ENCODE data around the gene TRIM16.
"Not testable (repeated sequence)": the region's sequence is repeated elsewhere in the genome, so short reads cannot be mapped to it uniquely, and the experiment has no call there.

TRIM16 gene

DNA sequence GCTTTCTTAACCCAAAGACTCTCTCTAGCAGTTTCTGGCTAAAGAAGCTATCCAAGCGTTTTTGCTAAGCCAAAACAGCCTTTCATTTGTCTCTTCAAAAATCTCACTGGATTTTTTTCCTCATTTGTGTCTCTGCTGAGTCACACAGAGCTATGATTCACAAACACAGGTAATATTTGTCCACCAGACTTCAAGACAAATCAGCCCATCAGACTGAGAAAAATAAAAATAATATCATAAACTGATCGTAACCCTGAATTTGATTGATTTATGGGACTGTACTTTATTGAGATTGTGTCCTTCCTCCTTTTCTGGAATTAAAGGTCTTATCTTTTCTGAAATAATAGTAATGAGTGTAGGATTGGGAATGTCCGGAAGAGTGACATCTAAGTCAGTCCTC, 25.8 kb downstream of the TRIM16 start:
- no peak for DNase-seq (ENCODE audit: low read depth, low spot score)

DNA sequence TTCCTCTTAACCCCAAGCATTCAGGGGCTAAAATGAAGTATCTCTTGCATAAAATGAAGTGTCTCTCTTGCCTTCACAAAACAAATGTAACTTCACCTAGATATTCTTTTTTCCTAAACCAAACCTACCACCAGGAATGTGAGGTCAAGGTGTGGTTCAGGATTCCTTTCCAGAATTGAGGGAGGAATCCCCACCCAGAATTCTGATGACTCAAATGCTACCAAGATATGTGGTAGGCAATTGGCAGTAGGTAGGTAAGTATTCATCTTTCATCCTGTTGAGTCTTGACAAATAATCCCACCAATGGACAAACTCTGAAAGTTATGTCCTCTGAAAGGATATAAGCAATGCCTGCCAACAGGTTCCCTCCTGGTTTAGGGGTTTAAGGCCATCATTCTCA, 26.2 kb downstream of the TRIM16 start:
- DNase-seq (ENCODE audit: low read depth, low spot score), result no peak

DNA sequence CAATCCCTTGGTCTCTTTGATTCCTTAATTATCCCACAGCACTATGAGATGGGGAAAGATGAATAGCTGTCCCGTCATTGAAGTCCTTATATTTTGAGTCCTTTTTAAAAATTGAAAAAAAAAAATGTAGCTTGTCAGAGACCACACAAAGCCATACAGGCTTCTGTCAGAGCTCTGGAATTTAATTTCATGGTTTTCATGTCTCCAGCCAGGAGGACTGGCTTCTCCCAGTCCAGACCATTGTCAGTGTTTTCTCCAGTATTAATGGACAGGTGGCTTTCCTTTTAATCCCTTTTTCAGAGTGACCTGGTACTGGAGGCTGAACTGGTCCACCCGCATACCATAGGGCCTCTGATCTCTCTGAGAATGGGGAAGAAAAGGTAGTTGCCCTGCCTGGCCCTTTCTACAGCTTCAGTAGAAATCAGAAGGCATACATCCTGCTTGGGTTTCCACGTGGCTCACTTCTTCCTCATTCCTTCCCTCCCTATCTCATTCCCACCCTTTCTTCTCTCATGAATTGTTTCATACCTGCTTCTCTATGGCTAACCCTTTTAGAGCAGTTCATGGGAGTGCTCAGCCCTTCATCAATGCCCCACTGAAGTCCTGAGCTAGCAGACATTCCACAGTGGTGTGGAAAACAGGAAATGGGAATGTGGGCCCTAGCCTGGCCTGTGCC, 29.1 kb downstream of the TRIM16 start:
- no peak for DNase-seq (ENCODE audit: low read depth, low spot score)

DNA sequence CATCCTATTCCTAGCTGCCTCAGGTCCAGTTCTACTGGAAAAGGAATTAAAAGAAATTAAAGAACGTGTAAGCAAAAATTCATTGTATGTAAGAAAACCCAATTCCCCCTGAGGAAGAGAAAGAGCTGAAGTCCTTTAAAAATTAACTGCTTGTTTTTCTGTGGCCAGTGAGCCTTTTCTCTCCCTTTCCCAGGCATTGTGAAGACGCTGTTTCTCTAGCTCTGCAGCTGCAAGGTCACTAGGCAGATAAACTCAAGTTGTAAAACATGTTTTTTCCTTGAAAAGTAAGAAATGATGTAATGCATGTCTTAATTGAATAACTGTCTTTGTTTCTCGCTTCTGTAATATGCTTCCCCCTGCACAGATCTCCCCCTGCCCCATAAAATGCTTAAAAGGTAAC, 29.7 kb downstream of the TRIM16 start:
- not testable (repeated sequence) for DNase-seq (ENCODE audit: low read depth, low spot score)

DNA sequence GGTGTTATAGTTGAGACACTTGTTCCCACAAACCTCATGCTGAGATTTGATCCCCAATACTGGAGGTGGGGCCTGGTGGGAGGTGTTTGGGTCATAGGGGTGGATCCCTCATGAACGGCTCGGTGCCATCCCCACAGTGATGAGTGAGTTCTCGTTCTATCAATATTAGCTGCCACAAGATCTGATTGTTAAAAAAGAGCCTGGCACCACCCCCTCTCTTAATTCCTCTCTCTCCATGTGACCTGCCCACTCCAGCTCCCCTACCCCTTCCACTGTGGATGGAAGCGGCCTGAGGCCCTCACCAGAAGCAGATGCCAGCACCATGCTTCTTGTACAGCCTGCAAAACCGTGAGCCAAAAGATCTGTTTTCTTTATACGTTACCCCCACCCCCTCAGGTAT, 31.2 kb downstream of the TRIM16 start:
- no peak for DNase-seq (ENCODE audit: low read depth, low spot score)

DNA sequence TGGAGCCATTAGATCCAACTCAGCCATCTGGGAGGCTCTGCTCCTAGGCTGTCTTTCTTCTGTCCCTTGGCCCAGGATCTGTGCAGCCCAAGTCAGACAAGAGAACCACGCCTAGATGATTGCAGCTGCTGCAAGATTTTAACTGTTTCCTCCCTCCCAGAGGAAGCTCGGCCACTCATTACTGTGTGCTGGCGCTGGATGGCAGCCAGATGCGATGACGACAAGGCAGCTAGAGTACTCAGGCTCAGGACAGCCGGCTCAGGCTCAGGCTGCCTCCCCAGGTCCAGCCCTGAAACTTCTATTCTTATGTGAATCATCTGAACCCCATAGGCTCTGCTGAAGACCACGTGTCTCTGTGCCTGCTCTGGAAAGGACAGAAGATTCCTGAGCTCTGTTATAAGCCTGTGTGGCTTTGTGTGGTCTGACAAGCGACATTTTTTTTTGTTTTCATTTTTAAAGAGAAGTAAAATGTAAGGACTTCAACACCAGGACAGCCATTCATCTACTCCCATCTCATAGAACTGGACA, 32.5 kb downstream of the TRIM16 start:
- no peak for DNase-seq (ENCODE audit: low read depth, low spot score)

DNA sequence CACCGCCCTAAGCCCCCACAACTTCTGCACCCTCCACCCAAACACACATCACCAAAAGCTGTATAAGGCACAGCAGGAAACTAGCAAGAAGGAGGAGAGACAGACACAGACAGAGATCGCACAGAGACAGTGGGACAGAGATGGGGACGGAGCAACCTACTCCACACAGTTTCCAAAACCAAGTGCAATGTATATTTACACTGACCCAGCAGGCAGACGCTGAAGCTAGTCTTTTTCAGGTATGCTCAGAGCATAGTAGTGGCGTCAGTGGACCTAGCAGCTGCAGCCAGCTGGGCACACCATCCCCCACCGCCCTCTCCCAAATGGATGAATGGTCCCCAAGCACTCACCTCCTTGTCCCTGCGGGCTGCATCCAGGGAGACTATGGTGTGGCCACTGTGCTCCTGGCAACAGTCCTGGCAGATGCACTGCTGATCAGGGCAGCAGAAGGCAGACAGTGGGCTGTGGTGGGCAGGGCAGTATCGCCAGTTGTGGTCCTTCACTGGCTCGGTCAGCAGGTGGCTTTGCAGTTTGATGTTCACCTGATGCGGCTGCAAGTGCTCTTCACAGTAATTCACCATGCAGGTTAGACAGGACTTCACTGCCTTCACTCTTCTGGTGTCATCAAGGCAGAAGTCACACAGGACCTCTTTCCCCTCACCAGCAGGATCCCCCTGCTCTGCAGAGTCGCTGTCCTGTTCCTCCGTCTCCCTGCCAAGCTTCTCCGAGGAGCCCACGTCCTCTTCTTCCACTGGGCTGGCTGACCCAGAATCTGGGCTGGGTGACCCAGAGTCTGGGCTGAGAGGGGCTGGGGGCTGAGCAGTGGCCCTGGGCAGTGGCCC, 33.1 kb downstream of the TRIM16 start:
- no peak for DNase-seq (ENCODE audit: low read depth, low spot score)

DNA sequence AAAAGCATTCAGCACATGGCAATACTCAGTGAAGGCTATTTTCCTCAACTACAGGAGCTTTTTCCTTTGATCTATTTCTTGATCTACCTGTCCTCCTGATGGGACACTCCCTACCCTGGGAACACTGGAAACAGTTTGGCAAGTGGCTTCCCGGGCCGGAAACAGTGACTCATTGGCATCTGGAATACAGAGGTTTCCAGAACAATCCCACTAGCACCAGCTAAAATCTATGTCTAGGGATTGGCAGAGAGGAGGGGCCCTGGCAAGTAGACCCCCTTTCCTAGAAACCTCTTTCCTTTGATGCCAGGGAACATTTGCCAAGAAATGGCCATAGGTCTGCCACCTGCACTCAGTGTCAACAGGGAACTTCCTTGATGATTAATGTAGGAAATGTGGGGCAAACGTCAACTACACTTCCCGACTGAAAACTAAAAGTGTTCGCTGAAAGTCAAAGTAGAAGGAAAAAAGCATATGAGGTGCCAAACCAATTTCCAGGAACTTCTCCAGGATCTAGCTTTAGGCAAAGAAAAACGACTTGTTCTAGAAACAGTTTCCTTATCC, 34.2 kb downstream of the TRIM16 start:
- DNase-seq (ENCODE audit: low read depth, low spot score), result no peak

DNA sequence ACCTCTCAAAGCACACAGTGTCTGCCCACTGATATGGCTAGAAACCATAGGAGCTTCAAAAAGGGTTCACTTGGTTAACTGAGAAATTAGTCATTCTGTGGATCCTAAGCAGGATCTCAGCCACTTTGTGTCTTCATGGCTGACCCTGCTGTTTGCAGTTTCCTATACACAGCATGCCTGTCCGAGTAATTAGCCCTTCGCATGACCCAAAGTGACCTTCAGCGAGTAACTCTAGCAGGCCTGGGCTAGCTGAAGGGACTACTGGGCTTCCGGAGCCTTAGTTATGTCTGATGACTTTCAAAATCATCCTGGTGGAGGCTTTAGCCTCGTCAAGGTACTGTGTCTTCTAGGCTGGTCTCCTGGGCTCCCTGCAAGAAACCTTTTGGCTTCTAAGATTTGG, 35.7 kb downstream of the TRIM16 start:
- DNase-seq (ENCODE audit: low read depth, low spot score), result no peak

DNA sequence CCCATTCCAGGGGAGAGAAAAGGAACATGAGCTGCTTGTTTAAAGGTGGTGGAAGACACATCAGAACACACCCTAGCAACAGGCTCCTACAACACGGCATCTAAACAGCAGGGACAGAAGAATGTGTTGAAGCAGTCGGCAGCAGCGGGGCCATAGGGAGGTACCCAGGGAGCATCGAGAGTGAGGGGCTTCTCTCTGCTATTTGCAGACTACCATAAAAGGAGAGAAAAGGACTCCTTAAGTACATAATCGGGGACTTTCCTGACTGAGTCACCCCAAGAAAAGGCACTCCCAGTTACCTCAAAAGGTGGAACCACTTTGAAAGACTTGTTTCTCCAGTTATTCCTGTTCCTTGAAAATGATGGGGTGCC, 38.2 kb downstream of the TRIM16 start:
- not testable (repeated sequence) for DNase-seq (ENCODE audit: low read depth, low spot score)

DNA sequence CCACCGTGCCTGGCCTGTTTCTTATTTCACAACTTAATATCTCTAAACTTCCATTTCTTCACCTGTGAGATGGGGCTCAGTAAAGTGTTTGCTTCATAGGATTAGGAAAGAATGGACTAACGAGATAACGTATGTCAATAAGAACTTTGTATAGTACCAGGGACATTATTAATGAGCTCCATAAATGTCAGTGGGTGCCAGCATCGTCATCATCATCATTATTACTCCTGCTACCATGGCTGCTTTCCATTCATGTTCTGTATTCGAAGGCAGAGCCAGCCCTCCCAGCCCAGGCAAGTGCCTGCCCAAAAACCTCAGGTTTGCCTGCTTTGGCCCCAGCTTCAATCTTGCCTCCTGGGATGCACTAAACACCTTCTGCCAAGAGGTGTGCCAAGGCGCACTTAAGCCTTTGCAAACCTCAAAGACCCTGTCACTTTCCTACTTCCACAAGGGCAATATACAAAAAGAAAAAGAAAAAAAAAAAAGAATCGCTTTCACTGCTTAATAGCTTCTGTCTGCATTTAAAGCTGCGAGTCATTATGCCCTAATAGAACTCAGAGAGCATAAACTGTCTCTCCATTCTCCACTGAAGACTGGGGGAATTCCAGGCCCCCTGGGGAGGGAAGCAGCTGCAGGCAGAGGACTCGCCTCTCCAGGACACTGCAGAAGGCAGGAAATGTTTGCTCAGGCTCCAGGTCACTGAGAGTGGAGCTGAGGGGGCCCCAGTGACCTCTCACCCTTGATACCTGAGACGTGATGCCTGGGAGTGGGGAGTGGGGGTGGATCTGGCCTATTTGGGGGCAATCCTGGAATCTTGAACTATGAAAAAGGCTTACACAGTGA, 38.8 kb downstream of the TRIM16 start:
- not testable (repeated sequence) for DNase-seq (ENCODE audit: low read depth, low spot score)

DNA sequence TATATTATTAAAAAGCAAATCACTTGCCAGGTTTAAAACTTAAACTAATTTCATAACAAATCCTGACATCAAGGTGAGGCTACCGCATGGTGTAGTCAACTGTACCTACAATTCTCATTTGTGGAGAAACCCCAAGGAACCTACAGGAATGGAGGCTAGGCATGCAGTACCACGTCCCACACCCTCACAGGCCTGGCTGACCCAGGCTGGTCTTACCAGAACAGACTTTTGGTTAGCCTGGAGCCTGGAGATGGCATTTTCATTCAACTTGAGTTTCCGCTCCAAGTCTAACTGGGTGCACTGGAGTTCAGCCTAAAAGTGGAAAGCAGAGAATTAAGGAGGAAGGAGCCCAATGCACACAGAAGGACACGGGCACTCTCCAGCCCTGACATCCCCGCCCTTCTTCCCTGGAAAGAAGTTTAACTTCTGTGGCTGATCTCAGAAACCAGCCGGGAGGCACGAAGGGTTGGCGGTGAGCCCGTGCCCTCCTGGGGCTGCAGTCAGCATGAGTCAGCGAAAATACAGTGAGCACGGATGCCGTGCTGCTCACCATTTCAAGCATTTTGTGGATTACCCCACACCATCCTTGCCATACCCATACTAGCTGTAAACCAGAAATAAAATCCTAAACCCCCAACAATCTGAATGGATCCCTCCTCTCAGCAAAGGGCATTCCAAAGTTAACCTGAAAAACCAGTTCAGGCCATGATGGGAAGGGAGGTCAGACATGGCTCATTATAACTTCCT, 41.4 kb downstream of the TRIM16 start:
- not testable (repeated sequence) for DNase-seq (ENCODE audit: low read depth, low spot score)

DNA sequence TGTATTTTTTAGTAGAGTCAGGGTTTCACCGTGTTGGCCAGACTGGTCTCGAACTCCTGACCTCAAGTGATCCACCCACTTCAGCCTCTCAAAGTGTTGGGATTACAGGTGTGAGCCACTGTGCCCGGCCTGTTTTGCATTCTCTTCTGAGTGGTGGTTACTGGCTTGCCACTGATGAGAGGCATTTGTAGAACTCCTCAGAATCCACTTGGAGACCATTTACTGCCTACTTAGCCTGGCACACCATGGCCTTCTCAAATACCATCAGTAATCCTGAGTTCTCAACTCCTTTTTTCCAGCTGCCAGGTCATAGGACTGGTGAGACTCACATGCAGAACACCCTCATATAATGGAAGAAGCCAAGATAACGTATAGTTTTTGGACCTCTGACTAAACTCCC, 42.1 kb downstream of the TRIM16 start:
- not testable (repeated sequence) for DNase-seq (ENCODE audit: low read depth, low spot score)

DNA sequence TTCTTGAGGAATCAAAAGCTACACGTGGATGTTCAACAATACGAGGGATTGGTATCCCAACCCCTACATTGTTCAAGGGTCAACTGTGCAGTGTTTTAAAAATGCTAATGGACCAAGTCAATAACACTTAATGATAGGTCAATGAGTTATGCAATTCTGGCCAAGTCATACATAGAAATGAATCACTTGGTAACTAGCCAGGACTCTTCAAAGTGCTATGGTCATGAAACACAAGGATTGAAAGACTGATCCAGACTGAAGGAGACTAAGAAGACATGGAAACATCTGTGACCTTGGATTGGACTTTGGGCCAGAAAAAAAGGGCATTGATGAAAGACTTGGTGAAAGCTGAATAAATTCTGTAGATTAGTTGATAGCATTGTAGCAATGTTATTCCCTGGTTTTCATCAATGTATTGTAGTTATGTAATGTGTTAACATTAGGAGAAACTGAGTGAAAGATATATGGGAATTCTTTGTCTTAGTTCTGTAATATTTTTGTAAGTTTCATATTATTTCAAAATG, 53.1 kb downstream of the TRIM16 start:
- not testable (repeated sequence) for DNase-seq (ENCODE audit: low read depth, low spot score)

DNA sequence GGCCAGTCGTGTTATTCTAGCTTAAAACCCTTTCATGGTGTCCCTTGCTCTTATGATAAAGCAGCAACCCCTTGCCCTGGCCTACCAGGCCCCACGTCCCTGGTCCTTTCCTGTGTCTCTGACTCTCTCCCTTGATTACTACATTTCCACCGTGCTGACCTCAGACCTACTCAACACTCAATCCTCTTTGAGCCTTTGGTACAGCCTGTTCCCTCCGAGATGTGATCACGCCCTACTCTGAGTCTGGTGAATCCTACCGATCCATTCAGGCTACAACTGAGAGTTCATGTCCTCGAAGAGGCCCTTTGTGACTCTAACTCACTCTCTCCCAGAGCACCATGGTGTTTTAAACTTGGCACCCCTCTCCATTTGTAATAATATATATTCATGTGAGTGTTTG, 54.1 kb downstream of the TRIM16 start:
- DNase-seq (ENCODE audit: low read depth, low spot score), result not testable (repeated sequence)

DNA sequence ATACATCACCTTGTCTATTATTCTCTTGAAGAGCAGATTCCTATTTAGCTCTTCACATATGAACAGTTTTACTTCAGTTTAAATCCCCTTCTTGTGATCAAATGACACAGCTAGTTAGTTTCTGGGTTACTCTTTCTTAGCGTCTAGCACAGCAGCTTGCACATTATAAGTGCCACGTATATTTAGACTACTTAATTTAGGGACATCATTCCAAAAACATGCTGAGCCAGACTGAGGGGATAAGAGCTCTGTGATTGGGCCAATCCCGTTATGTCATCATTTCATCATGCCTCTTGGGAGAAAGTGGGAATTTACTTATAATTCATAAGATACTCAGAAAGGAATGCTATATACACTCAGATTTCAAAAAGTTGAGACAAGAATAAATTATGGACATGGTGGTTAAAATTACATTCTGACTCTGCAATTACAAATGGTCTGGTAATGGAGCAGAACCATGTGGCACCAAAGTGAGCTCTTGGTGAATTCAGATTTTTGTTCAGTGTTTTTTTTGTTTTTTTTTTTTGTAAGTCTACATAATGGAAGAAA, 60.4 kb downstream of the TRIM16 start:
- not testable (repeated sequence) for DNase-seq (ENCODE audit: low read depth, low spot score)

DNA sequence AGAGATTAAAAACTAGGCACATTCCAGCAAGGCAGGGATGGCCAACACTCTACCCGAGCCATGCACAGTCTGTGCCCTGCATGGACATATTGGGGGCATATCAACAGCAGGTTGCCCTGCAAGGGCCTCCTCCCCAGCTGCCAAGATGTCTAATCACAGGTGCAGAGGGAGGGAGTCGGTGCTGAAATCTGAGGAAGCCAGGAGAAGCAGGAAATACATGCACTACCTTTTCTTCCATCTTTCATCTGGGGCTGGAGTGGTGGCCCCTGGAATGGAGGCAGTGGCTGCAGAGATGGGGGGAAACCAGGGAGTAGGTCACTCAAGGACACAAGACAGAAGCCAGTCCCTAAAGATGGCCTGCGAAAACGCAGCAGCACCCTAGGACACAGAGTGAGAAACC, 60.9 kb downstream of the TRIM16 start:
- DNase-seq (ENCODE audit: low read depth, low spot score), result not testable (repeated sequence)

DNA sequence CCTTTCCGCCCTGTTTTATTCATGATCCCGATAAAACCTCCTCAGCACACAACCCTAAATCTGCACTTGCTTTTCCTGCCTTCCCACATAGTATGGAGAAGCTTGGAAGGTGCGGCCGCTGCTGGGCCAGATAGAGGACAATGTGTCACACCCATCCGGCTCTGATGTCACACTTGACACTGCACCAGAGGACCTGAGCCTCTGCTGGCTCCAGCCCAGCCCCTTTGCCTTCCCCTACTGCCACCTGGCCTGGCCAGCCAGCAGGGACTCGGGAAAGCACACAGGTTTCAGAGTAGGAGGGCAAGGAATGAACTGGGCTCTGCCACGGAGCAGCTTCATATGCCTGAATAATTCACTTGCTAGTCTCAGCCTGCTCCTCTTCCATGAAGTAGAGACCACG, 62.0 kb downstream of the TRIM16 start:
- not testable (repeated sequence) for DNase-seq (ENCODE audit: low read depth, low spot score)

DNA sequence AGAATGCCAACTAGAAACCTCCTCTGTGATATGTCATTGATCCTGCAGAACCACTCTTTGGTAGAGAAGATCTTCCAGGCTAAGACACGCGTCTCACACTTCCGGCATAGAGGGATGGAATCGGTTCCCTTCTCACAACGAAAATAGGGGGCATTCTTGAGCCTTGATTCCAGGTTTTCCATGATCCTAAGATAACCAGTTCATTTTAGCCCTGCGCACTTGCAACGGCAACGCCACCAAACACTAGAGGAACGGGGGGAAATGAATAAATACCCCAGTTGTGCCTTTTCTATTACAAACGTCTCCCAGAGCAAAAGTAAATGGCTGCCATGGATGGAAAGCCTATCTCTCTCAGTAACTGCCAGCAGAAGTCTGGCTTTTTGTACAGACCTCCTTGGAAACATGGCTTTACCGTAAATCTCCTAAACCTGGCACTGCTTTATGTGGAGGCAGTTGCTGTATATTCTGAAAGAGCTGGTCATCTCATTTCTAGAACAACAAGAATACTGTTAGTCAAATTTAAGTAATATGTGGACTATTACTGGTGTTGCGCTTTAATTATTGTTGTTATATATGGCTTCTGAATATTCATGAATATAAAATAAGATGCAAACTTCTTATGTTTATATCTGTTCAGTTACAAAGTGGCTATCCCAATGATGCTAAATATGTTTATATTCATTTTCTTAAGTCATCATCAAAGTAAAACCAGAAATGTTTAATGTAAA, 64.6 kb downstream of the TRIM16 start, which contains the start of gene FBXW10B:
Gene FBXW10B (minus strand): TSS at position 374 of the 728 bp plus-strand sequence. CDS start 192 bp downstream, at position 182.
- not testable (repeated sequence) for DNase-seq (ENCODE audit: low read depth, low spot score)

Data from activated CD4-positive, CD25-positive, alpha-beta regulatory T cell treated with anti-CD3 and anti-CD28 coated beads, Interleukin-2, amount 50 U/mL, for 16 hours (primary cell).